Thymus (tissue), 11 donors: ENCODE measurements around the gene ROBO2. TPM values are rescaled to one million over a fixed set of nuclear protein-coding genes. Genes with fewer than 3 reads are reported as not detected.

Source experiments
- DNase-seq, 9 donors: peaks; one replicate each; pipeline ENCODE4 v3.0.0-alpha.2; 2013; ENCODE audit warnings: low spot score in 9 of 9, low read depth in 6 of 9, missing footprints in 1 of 9
- H3K27ac ChIP-seq, 2 donors: one replicate each; pipeline ENCODE4 v1.5.1; 2013; ENCODE audit warnings: control low read depth in 1 of 2, low read depth in 1 of 2, low read length in 1 of 2, mild to moderate bottlenecking in 1 of 2, moderate library complexity in 1 of 2
- H3K27me3 ChIP-seq, 2 donors: one replicate each; pipeline ENCODE4 v1.5.1; 2013; ENCODE audit warnings: low read length in 1 of 2; ENCODE audit not compliant: control insufficient read depth in 2 of 2, insufficient read depth in 1 of 2
- H3K36me3 ChIP-seq, 2 donors: one replicate each; pipeline ENCODE4 v1.5.1; 2013; ENCODE audit warnings: low read length in 1 of 2, mild to moderate bottlenecking in 1 of 2, moderate library complexity in 1 of 2; ENCODE audit not compliant: control insufficient read depth in 2 of 2, insufficient read depth in 2 of 2
- H3K4me1 ChIP-seq, 2 donors: one replicate each; pipeline ENCODE4 v1.5.1; 2013; ENCODE audit warnings: low read length in 2 of 2; ENCODE audit not compliant: control insufficient read depth in 2 of 2, insufficient read depth in 2 of 2
- H3K4me3 ChIP-seq, 2 donors: one replicate each; pipeline ENCODE4 v1.5.1; 2013; ENCODE audit warnings: low read length in 2 of 2, control low read depth in 1 of 2, mild to moderate bottlenecking in 1 of 2
- H3K9me3 ChIP-seq, 2 donors: one replicate each; pipeline ENCODE4 v1.5.1; 2013; ENCODE audit warnings: low read length in 1 of 2, mild to moderate bottlenecking in 1 of 2; ENCODE audit not compliant: control insufficient read depth in 2 of 2, insufficient read depth in 1 of 2
- WGBS: extraction: QIAGEN DNeasy Blood & Tissue Kit; methylation state at CpG from one replicate; pipeline ENCODE4 v1.1.7; 2013; 5-methylcytosine and 5-hydroxymethylcytosine counted together
- polyA plus RNA-seq: library from polyadenylated mRNA; stranded (reverse); fragments of 200-250 nt; gene quantifications from one replicate; pipeline ENCODE4 v1.2.3, GENCODE V29; 2013
- total RNA-seq: library from RNA; stranded (reverse); fragments of 120-200 nt; gene quantifications from one replicate; pipeline ENCODE4 v1.2.4, GENCODE V29; 2013
- donor health status: healthy.

The ROBO2 gene
- total and polyA plus RNA-seq, 2 donors: 2.6 to 9.3 TPM

- H3K27me3 ChIP-seq: no peaks in the 10 kb centered on the region
- no peak for DNase-seq
- H3K4me3 ChIP-seq: no peak overlapping the region
- H3K9me3 ChIP-seq: no peaks in the 10 kb centered on the region
- WGBS: 96% methylated on average over 3 of the region's 3 CpGs
- no peaks in the 10 kb centered on the region for H3K36me3 ChIP-seq
- no peak overlapping the region for H3K27ac ChIP-seq
- H3K4me1 ChIP-seq: no peaks in the 10 kb centered on the region
Measured at GRCh38 chr3:77590191-77590590, 550.3 kb downstream of the ROBO2 start.

- H3K9me3 ChIP-seq: no peaks in the 10 kb centered on the region
Measured at GRCh38 chr3:77595371-77595870, 555.5 kb downstream of the ROBO2 start.

DNA sequence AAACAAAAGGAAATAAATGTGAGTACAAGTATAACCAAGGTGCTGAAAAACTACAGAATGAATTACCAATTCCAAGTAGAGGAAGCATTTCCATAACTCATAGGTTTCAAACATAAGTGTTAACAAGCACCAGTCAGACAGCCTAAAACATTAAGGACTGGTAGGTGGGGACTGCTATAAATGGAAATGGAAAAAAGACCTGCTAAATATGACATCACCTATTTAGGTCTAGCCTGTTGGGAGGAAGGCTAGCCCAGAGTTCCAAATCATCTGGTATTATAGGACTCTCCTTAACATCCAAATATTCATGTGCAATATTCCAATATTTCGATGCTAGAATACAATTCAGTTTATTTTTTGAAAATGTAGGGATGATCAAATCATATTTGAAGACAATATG, 560.0 kb downstream of the ROBO2 start:
- WGBS: 83% methylated on average over 1 of the region's 1 CpG
- Histone ChIP-seq H3K9me3 (no peaks in the 10 kb centered on the region), H3K27me3 (no peaks in the 10 kb centered on the region), H3K36me3 (no peaks in the 10 kb centered on the region), H3K4me3 (no peak overlapping the region), H3K27ac (no peak overlapping the region), H3K4me1 (no peaks in the 10 kb centered on the region)
- DNase-seq: no peak

More at GRCh38 chr3:77595371-77595870, 555.5 kb downstream of the ROBO2 start:
- Histone ChIP-seq H3K4me3 (no peak overlapping the region), H3K27ac (no peak overlapping the region), H3K36me3 (no peaks in the 10 kb centered on the region), H3K27me3 (no peaks in the 10 kb centered on the region), H3K4me1 (no peaks in the 10 kb centered on the region)
- WGBS: 96% methylated on average over 2 of the region's 2 CpGs
- no peak for DNase-seq

GRCh38 chr3:77601823-77602415, 562.0 kb downstream of the ROBO2 start:
- WGBS: 90% methylated on average over 9 of the region's 9 CpGs
- H3K27ac ChIP-seq: no peak overlapping the region
- H3K4me3 ChIP-seq: no peak overlapping the region
- no peak for DNase-seq
- H3K4me1 ChIP-seq: no peaks in the 10 kb centered on the region
- H3K36me3 ChIP-seq: no peaks in the 10 kb centered on the region
- H3K9me3 ChIP-seq: no peaks in the 10 kb centered on the region
- no peaks in the 10 kb centered on the region for H3K27me3 ChIP-seq

- WGBS: 94% methylated on average over 3 of the region's 3 CpGs
- DNase-seq: no peak
- H3K4me3 ChIP-seq: no peak overlapping the region
Measured at GRCh38 chr3:77602722-77603121, 562.8 kb downstream of the ROBO2 start.

GRCh38 chr3:77605308-77605707, 565.4 kb downstream of the ROBO2 start:
- Histone ChIP-seq H3K4me3 (no peak overlapping the region), H3K27ac (no peak overlapping the region), H3K9me3 (no peaks in the 10 kb centered on the region), H3K27me3 (no peaks in the 10 kb centered on the region), H3K36me3 (no peaks in the 10 kb centered on the region), H3K4me1 (no peaks in the 10 kb centered on the region)
- DNase-seq: no peak
- 91% methylated on average over 2 of the region's 2 CpGs for WGBS

More at GRCh38 chr3:77602722-77603121, 562.8 kb downstream of the ROBO2 start:
- Histone ChIP-seq H3K4me1 (no peaks in the 10 kb centered on the region), H3K27me3 (no peaks in the 10 kb centered on the region), H3K36me3 (no peaks in the 10 kb centered on the region), H3K27ac (no peak overlapping the region), H3K9me3 (no peaks in the 10 kb centered on the region)

DNA sequence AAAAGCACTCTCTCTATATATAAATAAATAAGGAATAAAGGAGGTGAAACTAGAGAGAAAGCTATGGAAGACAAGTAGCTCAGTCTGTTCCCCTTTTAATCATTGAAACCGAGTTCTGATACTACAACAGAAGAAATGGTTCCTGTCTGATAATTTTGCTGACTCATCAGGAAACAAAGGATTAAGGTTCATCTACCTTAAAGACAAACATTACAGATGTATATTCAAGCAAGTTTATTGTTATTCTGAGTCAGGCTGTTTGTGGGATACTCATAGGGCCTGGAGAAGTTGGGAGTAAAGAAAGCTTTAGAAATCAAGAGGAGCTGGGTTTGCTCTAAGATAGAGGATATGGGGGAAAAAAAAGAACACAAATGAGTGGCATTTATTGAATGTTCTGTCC, 566.0 kb downstream of the ROBO2 start:
- Histone ChIP-seq H3K4me3 (no peak overlapping the region), H3K4me1 (no peaks in the 10 kb centered on the region), H3K27me3 (no peaks in the 10 kb centered on the region), H3K36me3 (no peaks in the 10 kb centered on the region), H3K27ac (no peak overlapping the region), H3K9me3 (no peaks in the 10 kb centered on the region)
- WGBS: 69% methylated on average over 1 of the region's 1 CpG
- no peak for DNase-seq

DNA sequence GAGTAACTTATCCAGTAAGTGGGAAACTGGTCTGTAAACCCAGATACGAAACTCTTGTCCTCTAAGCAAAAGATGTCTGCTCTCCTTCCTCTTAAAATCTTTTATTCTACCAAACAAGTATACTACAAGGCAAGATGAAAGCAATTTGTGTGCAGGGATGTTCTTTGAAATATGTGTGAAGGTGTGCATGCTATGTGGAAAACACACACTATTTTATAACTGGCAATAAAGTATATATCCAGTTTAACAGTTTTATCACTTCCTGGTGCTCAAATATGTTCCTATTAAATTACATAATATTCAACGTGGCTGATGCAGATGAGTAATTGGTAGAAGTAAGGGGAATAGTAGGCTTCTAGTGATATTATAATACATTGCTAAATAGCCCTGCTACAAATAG, 566.5 kb downstream of the ROBO2 start:
- H3K27me3 ChIP-seq: no peaks in the 10 kb centered on the region
- H3K9me3 ChIP-seq: no peaks in the 10 kb centered on the region
- DNase-seq: no peak
- H3K27ac ChIP-seq: no peak overlapping the region
- no peaks in the 10 kb centered on the region for H3K36me3 ChIP-seq
- no peaks in the 10 kb centered on the region for H3K4me1 ChIP-seq
- WGBS: 83% methylated on average over 2 of the region's 2 CpGs
- no peak overlapping the region for H3K4me3 ChIP-seq

DNA sequence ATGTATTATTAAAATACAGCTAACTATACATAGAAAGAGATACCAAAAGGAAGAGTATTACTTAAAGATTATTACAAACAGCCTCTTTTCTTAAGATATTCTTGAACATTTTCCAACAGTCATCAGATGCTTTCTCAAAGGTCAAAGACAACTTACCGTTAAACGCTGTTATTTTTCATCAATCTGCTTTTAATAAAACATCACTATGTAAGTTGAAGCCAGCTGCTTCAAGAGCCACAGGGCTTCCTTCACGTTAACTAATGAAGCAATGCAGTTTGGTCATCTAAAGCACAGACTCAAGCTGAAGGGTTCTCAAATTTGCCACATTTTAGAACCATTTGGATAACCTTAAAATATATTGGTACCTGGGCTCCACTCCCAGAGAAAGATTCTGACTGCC, 578.8 kb downstream of the ROBO2 start:
- WGBS: 93% methylated on average over 3 of the region's 3 CpGs
- H3K4me1 ChIP-seq: no peaks in the 10 kb centered on the region
- no peak overlapping the region for H3K27ac ChIP-seq
- no peak overlapping the region for H3K4me3 ChIP-seq
- no peak for DNase-seq
- H3K27me3 ChIP-seq: no peaks in the 10 kb centered on the region
- no peaks in the 10 kb centered on the region for H3K9me3 ChIP-seq
- no peaks in the 10 kb centered on the region for H3K36me3 ChIP-seq
